K562 (cell line): ENCODE results near the gene ADAM22. TPM values are rescaled to one million over a fixed set of nuclear protein-coding genes. Genes with fewer than 3 reads are reported as not detected.
A peak's percentile ranks its signal among the peaks of the same experiment; 100 is the strongest.

Source experiments
- CTBP1 ChIP-seq: fragments of 450-650 bp; IDR thresholded peaks from 2 replicates; pipeline ENCODE4 v1.6.1; 2016; ENCODE audit warnings: borderline replicate concordance
- IRF2 ChIP-seq: sonication (generic); formaldehyde crosslinking; IDR thresholded peaks from 2 replicates; pipeline ENCODE4 v1.8.1; 2022; ENCODE audit warnings: mild to moderate bottlenecking, missing genetic modification reagents
- KDM2B ChIP-seq: fragments of 250-450 bp; sonication (Bioruptor Pico); IDR thresholded peaks from 2 replicates; pipeline ENCODE4 v1.8.0; 2021; ENCODE audit warnings: mild to moderate bottlenecking, moderate library complexity
- NEUROD1 ChIP-seq: fragments of 150-350 bp; IDR thresholded peaks from 2 replicates; pipeline ENCODE4 v1.6.1; 2014; ENCODE audit warnings: borderline replicate concordance, low read length, low read depth; ENCODE audit not compliant: partially characterized antibody
- NFRKB ChIP-seq: fragments of 450-650 bp; IDR thresholded peaks from 2 replicates; pipeline ENCODE4 v1.6.1; 2016; ENCODE audit warnings: low read depth
- POLR2AphosphoS5 ChIP-seq: IDR thresholded peaks from 2 replicates; pipeline ENCODE4 v1.6.1; 2011; ENCODE audit warnings: mild to moderate bottlenecking, low read depth, low read length, moderate library complexity; ENCODE audit not compliant: control insufficient read depth, insufficient read depth
- SRF ChIP-seq, 2 experiments: fragments of 250-450, 450-650 bp in 1 of 2; sonication (Bioruptor Pico) in 1 of 2; sonication (generic) in 1 of 2; formaldehyde crosslinking; IDR thresholded peaks; 2 replicates each; pipeline versions ENCODE4 v1.5.0 to v1.5.1; 2020 to 2022; ENCODE audit warnings: mild to moderate bottlenecking in 1 of 2, missing genetic modification reagents in 1 of 2
- ZNF583 ChIP-seq: fragments of 250-450 bp; sonication (Bioruptor Pico); IDR thresholded peaks from 2 replicates; pipeline ENCODE4 v1.4.0; 2020
- polyA plus RNA-seq, 8 experiments: library from polyadenylated mRNA; depleted of rRNA in 4 of 8; stranded (reverse) in 5 of 8; unstranded in 3 of 8; fragments of >200 nt; fragmentation: Nextera tagmentation in 2 of 8; fragmentation: Illumina TruSeq in 1 of 8; extraction: Ambion mirVana in 2 of 8; extraction: Trizol in 1 of 8; gene quantifications; 2 replicates each; pipeline versions ENCODE4 v1.2.1 to v1.2.3, GENCODE V29; 2011 to 2014; ENCODE audit warnings: inconsistent platforms in 1 of 8, missing spikeins in 1 of 8
- total RNA-seq, 7 experiments: library from RNA; depleted of rRNA in 6 of 7; stranded (reverse); fragments of >200 nt in 6 of 7; fragmentation: Illumina TruSeq in 2 of 7; extraction: Trizol in 2 of 7; gene quantifications; 2 replicates each; pipeline versions ENCODE4 v1.2.1 to v1.2.3, GENCODE V29; 2011 to 2021; ENCODE audit warnings: low replicate concordance in 1 of 7
- TF ChIP-seq, protein P1 (sequence below), 2 experiments: fragments of 450-650 bp in 1 of 2; sonication (generic) in 1 of 2; formaldehyde crosslinking in 1 of 2; IDR thresholded peaks in 1 of 2; conservative IDR thresholded peaks in 1 of 2; 2 replicates each; pipeline versions ENCODE4 v1.6.1 to v1.8.1; 2016 to 2023; ENCODE audit warnings: mild to moderate bottlenecking in 2 of 2, moderate library complexity in 2 of 2, inconsistent platforms in 1 of 2, missing genetic modification reagents in 1 of 2
- TF ChIP-seq, protein P2 (sequence below): fragments of 450-650 bp; formaldehyde crosslinking; IDR thresholded peaks from 2 replicates; pipeline ENCODE4 v1.4.0; 2020; ENCODE audit warnings: mild to moderate bottlenecking, moderate library complexity
- TF ChIP-seq, protein P3 (sequence below): fragments of 450-650 bp; formaldehyde crosslinking; IDR thresholded peaks from 2 replicates; pipeline ENCODE4 v1.4.0; 2020; ENCODE audit warnings: mild to moderate bottlenecking, moderate library complexity
- TF ChIP-seq, protein P4 (sequence below), 3 experiments: fragments of 200-800 bp in 1 of 3; fragments of 250-450 bp in 1 of 3; fragments of 450-650 bp in 1 of 3; sonication (Bioruptor Pico) in 1 of 3; sonication (Bioruptor generic) in 1 of 3; formaldehyde crosslinking in 1 of 3; IDR thresholded peaks; 2 replicates each; pipeline versions ENCODE4 v1.6.1 to v1.8.0; 2016 to 2022; ENCODE audit warnings: mild to moderate bottlenecking in 2 of 3, missing genetic modification characterization in 2 of 3, missing compliant biosample characterization in 1 of 3, moderate library complexity in 1 of 3

Gene ADAM22
- total and polyA plus RNA-seq, 9 of the 15 experiments (the other 6 are each of a cell fraction or from before 2014, with no cell fraction given) = 0.01 to 0.58 (median 0.18) TPM

DNA sequence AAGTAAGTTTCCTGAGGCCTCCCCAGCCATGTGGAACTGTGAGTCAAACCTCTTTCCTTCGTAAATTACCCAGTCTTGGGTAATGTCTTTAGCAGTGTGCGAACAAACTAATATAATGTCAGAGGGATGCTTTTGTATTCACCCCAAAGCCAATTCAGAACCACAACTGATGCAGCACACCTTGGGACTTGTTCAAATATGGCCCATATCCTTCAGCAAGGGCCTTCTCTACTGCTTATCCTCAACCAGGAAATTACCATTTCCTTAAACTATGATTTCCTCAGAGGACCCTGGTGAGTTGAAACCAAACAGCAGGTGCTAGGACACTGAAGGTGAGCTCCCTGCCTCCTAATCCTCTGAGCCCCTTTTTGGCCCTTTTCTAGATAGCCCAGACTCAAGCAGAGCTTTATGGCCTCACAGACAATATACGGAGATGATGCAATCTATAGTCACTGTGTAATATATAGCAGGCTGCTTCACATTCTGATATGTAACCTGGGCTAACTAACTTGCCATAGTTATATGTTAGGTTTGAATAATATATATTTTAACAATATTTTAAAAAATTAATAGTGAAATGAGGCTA is 270.6 kb downstream of the ADAM22 start (continued):
- TF ChIP-seq IRF2 (CRISPR knock-in tag) (no peak), SRF (CRISPR knock-in tag; IDR thresholded peaks at IDR 0.05) (no peak), ZNF583 (CRISPR knock-in tag) (no peak), KDM2B (no peak), CTBP1 (0 out of 2 replicates have a peak, but pooled peaks have one; percentile 11), POLR2AphosphoS5 (no peak), NEUROD1 (no peak), NFRKB (peak; percentile 22; the same call in 1 of the 2 replicates)
- TF ChIP-seq, protein P1, sequence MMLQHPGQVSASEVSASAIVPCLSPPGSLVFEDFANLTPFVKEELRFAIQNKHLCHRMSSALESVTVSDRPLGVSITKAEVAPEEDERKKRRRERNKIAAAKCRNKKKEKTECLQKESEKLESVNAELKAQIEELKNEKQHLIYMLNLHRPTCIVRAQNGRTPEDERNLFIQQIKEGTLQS (IDR thresholded peaks at IDR 0.05) = peak; percentile 97
- TF ChIP-seq, protein P1 (CRISPR knock-in tag; conservative IDR thresholded peaks at IDR 0.05) = no peak
- TF ChIP-seq, protein P2, sequence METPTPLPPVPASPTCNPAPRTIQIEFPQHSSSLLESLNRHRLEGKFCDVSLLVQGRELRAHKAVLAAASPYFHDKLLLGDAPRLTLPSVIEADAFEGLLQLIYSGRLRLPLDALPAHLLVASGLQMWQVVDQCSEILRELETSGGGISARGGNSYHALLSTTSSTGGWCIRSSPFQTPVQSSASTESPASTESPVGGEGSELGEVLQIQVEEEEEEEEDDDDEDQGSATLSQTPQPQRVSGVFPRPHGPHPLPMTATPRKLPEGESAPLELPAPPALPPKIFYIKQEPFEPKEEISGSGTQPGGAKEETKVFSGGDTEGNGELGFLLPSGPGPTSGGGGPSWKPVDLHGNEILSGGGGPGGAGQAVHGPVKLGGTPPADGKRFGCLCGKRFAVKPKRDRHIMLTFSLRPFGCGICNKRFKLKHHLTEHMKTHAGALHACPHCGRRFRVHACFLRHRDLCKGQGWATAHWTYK (CRISPR knock-in tag) = 0 out of 2 replicates have a peak, but pooled peaks have one; percentile 54
- TF ChIP-seq, protein P3, sequence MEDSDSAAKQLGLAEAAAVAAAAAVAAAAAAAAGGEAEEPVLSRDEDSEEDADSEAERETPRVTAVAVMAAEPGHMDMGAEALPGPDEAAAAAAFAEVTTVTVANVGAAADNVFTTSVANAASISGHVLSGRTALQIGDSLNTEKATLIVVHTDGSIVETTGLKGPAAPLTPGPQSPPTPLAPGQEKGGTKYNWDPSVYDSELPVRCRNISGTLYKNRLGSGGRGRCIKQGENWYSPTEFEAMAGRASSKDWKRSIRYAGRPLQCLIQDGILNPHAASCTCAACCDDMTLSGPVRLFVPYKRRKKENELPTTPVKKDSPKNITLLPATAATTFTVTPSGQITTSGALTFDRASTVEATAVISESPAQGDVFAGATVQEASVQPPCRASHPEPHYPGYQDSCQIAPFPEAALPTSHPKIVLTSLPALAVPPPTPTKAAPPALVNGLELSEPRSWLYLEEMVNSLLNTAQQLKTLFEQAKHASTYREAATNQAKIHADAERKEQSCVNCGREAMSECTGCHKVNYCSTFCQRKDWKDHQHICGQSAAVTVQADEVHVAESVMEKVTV (CRISPR knock-in tag) = no peak
- TF ChIP-seq, protein P4, sequence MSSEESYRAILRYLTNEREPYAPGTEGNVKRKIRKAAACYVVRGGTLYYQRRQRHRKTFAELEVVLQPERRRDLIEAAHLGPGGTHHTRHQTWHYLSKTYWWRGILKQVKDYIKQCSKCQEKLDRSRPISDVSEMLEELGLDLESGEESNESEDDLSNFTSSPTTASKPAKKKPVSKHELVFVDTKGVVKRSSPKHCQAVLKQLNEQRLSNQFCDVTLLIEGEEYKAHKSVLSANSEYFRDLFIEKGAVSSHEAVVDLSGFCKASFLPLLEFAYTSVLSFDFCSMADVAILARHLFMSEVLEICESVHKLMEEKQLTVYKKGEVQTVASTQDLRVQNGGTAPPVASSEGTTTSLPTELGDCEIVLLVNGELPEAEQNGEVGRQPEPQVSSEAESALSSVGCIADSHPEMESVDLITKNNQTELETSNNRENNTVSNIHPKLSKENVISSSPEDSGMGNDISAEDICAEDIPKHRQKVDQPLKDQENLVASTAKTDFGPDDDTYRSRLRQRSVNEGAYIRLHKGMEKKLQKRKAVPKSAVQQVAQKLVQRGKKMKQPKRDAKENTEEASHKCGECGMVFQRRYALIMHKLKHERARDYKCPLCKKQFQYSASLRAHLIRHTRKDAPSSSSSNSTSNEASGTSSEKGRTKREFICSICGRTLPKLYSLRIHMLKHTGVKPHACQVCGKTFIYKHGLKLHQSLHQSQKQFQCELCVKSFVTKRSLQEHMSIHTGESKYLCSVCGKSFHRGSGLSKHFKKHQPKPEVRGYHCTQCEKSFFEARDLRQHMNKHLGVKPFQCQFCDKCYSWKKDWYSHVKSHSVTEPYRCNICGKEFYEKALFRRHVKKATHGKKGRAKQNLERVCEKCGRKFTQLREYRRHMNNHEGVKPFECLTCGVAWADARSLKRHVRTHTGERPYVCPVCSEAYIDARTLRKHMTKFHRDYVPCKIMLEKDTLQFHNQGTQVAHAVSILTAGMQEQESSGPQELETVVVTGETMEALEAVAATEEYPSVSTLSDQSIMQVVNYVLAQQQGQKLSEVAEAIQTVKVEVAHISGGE (CRISPR knock-in tag; IDR thresholded peaks at IDR 0.05) = no peak
